Activated T-helper 1 cell treated with anti-CD3 and anti-CD28 coated beads, Interleukin-2, amount 50 U/mL, for 16 hours (primary cell): ENCODE measurements around the gene POLD4.

Experiments
- DNase-seq, 2 donors: peaks; one replicate each; pipeline ENCODE4 v3.0.0-alpha.2; 2020; ENCODE audit warnings: low read depth in 1 of 2, low spot score in 1 of 2

The POLD4 gene

DNA sequence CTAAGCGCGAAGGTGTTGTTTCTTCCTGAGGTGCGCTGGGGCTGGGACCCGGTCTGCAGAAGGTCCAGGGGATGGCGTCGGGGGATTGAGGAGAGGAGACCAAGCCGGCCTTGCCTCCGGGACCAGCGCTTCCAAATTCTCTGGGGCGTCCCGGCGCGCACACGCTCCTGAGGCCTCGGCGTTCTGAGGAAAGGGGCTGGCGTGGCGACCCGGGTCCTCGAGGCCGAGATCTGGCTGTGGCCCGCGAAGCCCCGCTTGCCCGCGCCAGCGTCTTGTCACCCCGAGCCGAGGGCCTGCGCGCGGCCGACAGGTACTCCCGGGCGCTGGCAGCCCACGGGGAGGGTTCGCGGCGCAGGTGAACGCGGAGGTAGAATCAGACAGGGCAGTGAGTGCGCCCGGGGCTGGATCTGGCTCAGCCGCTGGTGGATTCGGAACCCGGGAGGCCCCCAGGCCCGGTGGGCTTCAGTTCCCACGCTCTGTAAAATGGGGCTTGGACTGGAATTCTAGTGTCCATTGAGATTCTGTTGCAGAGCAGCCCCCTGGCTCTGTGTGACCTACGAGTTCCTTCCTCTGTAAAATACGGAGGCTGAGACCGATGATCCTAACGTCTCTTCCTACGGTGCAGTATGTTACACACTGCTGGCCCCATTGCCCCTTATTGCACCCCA, 35.3 kb downstream of the POLD4 start:
- no peak for DNase-seq

DNA sequence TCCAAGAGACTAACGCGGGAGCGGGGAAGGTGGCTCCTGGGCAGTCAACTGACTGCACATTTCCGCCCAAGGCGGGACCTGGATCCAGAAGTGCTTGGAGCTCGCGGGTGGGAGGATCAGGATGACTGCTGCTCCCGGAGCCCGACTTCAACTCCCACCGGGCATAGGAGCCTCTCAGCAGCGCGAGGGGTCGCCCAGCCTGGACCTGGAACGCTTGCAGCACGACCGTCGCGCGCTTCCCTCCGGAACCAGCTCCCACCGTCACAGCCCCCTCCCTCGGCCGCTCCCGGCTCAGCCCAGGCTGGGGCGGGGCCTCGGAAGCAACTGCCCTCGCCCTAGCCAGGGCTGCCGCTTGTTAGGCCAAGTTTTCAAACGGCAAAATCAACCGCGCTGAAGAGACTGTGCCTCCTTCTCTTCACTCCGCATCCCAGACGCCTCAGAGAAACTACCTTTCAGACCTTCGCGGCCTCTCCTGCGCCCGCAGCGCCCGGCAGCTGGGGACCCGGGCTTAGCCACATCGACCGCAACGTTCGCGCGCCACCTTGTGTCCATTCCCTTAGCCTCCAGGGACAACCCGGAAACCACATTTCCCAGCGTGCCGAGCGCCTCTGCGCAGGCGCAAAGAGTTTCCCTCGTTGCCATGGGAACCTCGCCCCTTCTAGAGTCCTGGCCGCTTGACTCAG, 36.0 kb downstream of the POLD4 start:
- DNase-seq, result peak; percentile 96 to 98

DNA sequence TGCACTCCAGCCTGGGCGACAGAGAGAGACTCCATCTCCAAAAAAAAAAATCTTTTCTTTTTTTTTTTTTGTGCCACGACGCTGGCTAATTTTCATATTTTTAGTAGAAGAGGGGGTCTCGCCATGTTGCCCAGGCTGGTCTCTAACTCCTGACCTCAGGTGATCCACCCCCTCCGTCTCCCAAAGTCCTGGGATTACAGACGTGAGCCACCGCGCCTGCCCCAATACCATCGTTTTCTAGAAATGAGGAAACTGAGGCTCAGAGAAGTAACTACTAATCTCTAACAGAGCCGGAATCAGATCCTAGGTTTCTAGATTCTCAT, 36.5 kb downstream of the POLD4 start:
- DNase-seq, result no peak

DNA sequence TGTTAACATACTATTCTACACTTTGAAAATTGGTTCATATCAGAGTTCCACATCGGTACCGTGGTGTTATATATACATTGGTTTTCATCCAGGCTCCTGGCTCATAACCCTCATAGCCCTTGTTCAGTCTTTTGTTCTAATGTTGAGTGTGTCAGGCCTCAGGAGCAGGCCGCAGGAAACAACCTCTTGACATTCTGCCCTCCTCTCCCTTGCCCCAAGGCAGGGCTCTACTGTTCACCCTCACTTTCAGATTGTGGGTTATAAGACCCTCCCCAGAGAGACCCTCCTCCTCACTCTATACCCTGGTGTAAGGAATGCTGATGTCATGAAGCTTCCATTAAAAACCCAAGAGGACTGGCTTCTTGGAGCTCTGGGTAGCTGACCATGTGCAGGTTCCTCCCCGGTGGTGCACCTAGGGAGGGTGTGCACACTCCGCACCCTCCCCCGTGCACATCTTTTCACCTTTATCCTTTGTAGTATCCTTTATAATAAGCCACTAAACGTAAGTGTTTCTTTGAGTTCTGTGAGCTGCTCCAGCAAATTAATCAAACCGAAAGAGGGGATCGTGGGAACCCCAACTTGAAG, 37.9 kb downstream of the POLD4 start:
- DNase-seq, result no peak

DNA sequence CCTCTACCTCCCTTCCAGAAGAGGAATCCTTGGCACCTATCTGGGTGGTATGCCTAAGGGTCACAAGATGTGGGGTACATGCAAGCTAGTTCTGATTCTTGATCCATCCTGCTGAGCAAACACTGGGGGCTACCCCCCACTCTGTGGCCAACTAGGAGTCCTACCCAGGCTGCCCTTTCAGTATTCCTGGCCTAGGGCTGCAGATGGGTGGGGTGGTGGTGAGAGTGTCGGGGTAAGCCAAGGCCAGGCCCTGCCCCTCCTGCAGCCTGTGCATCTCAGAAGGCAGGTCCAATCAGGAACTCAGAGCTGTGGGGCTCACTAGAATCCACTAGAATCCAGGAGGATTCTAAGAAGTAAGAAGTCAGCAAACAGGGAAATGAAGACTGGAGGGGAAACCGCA, 39.1 kb downstream of the POLD4 start:
- no peak for DNase-seq

DNA sequence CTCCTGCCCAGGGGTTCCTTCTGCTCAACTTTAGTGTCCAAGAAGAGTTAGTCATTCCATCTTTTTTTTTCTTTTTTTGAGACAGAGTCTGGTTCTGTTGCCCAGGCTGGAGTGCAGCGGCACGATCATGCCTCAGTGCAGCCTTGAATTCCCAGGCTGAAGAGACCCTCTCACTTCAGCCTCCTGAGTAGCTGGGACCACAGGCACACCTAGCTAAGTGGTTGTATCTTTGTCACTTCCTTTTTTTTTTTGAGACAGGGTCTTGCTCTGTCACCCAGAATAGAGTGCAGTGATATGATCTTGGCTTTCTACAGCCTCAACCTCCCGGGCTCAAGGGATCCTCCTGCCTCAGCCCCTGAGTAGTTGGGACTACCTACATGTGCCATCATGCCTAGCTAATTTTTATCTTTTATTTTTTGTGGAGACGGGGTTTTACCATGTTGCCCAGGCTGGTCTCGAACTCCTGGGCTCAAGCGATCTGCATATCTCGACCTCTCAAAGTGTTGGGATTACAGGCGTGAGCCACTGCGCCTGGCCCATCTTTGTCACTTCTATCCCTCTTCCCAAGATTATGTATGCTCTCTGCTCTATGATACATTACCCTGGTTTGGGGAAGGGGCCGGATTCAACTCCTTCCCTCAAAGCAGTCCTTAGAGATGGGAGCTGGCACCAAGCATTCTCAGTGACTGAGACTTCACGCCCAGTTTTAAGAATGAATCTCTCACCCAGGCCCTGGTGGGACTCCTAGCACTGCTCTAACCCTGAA, 40.0 kb downstream of the POLD4 start:
- DNase-seq, result no peak

- no peak for DNase-seq
Measured at GRCh38 chr11:67312187-67313021, 40.9 kb downstream of the POLD4 start.

DNA sequence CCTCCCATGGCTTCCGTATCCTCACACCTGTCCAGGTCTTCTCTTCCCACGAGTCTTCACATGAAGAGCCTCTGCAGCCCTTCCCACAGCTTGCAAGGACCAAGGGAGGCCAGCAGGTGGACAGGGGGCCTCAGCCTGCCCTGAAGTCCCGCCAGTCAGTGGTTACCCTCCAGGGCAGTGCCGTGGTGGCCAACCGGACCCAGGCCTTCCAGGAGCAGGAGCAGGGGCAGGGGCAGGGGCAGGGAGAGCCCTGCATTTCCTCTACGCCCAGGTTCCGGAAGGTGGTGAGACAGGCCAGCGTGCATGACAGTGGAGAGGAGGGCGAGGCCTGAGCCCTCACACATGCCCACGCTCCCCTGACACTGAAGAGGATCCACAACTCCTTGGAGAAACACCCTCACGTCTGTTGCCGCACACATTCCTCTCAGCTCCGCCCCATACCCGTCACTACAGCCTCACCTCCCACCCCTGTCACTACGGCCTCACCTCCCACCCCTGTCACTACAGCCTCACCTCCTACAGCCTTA, 41.7 kb downstream of the POLD4 start:
- DNase-seq, result no peak

DNA sequence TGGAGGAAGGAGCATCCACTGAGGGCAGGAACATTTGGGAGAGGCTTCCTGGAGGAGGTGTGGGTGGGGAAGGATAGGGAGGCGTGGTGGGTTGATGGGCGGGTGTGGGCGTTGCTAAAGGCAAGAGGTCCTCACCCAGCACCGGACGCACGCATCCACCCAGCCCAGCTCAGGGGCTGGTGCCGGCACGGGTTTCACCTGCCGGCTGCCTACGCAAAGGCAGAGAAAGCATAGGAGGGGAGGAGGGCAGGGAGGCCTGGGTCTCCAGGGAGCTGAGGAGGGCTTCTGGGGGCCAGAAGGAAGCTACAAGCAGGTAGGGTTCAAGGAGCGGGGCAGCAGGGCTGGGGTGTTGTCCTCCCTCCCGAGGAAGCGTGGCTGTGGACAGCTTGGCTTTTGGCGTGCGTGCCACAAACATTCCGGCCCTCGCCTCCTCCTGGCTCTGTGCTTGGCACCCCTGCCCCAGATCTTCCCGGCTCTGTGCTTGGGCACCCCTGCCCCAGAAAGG, 42.2 kb downstream of the POLD4 start:
- DNase-seq, result no peak

GRCh38 chr11:67310246-67311050, 42.9 kb downstream of the POLD4 start:
- DNase-seq, result no peak

DNA sequence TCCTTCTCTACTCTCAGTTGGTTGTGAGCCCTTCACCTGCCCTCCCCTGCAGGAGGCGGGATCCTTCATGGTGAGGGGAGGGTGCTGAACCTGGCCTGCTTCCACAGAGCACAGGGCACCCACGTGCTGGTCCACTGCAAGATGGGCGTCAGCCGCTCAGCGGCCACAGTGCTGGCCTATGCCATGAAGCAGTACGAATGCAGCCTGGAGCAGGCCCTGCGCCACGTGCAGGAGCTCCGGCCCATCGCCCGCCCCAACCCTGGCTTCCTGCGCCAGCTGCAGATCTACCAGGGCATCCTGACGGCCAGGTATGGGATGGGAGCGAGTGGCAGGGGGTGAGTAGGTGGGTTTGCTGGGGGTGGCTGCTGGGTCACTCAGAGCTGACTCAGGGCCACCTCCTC, 43.7 kb downstream of the POLD4 start:
- DNase-seq, result no peak

DNA sequence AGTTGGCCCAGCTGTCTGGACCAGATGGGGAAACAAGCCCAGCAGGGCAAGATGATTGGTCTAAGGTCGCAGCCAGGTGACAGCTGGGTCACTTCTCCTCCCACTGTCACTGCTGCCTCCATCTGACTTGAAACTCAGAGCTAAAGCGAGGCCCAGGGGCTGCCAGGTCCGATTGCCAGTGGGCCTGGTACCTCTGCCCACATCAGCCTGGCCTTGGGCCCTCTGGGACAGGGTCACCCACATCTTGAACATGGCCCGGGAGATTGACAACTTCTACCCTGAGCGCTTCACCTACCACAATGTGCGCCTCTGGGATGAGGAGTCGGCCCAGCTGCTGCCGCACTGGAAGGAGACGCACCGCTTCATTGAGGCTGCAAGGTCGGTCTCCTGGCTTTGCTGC, 44.2 kb downstream of the POLD4 start:
- DNase-seq, result no peak

GRCh38 chr11:67308031-67308866, 45.1 kb downstream of the POLD4 start:
- no peak for DNase-seq

- no peak for DNase-seq
Measured at GRCh38 chr11:67307545-67308001, 45.8 kb downstream of the POLD4 start.

- no peak for DNase-seq
Measured at GRCh38 chr11:67306769-67307544, 46.4 kb downstream of the POLD4 start.

- no peak for DNase-seq
Measured at GRCh38 chr11:67304511-67305113, 48.7 kb downstream of the POLD4 start.

DNA sequence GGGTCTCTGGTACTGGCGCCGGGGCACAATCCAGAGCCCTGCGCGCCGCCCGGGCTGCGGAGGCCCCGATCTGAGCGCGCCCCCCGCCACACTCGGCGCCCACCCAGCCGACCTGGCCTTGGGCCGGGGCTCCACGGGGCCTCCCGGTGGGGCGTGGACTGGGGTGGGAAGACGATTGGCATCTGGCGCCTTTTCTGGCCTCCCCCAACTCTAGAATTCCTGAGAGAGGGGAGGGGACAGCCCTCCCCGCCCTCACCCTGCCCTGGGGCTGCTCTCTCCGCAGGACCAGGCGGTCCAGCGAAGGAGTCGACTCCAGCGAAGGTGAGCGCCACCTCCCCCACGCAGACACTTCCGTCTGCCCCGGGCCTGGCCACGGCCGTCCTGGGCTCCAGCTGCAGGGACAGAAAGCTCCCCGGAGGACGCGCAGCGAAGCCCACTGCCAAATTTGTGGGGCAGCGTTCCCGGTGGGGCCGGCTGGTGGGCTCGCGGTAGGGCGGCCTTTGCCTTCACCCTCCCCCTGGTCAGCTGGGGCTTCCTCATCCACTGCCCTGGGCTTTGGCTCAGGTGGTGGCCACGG, 49.4 kb downstream of the POLD4 start:
- DNase-seq, result no peak
